HG02870 (cell line): ENCODE measurements around the gene SPARC.
A peak's percentile ranks its signal among the peaks of the same experiment; 100 is the strongest.
"Not testable (repeated sequence)": the region's sequence is repeated elsewhere in the genome, so short reads cannot be mapped to it uniquely, and the experiment has no call there.

Experiments
- ATAC-seq: cut with Tn5 transposase; IDR thresholded peaks from one replicate; pipeline ENCODE4 v1.9.1; 2021; ENCODE audit warnings: mild to moderate bottlenecking, moderate library complexity; ENCODE audit not compliant: unreplicated experiment

The SPARC gene

DNA sequence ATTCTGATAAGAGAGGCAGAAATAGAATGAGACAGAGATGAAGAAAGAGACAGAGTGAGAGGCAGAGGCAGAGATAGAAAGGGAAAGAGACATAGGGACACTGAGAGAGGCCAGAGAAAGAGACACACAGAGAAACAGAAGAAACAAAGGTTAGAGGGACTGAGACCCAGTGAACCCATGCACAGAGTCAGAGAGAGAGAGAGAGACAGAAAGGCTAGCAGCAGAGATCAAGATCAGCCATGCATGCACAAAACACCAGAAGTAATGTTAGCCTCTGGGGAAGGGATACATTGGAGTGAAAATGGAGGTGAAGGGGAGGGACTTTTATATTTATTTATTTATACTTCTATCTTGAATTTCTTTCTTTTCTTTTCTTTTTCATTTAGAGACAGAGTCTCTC is 14.1 kb upstream of the SPARC start:
- peak; percentile 49 for ATAC-seq

DNA sequence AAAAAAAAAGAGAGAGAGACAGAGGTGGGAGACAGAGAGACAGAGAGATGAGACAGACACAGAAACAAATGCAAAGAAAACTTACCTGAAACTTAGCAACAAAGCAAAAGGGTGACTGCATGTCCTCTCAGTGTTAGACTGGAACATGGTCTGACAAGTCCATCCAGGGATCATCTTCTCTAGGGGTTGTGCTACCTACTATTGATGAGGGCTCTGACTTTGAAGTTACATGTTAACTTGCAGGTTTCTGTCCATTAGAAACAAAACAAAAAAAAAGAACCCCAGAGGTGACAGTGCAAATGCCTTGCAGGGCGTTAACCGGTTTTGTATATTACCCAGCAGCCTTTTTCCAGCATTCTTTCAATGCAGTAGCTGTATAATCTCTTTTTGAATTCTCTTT is 13.6 kb upstream of the SPARC start:
- ATAC-seq, result no peak

GRCh38 chr5:151699071-151699901 is 12.6 kb upstream of the SPARC start:
- ATAC-seq, result no peak

DNA sequence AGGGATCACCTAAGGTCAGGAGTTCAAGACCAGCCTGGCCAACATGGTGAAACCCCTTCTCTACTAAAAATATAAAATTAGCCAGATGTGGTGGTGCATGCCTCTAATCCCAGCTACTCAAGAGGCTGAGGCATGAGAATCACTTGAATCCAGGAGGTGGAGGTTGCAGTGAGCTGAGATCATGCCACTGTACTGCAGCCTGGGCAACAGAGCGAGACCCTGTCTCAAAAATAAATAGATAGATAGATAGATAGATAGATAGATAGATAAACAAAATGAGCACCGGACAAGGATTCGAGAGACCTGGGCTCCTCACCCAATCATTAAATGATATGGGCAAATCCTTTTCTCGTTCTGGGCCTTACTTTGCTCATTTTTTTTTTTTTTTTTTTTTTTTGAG is 11.4 kb upstream of the SPARC start:
- not testable (repeated sequence) for ATAC-seq

GRCh38 chr5:151697452-151697851 is 10.7 kb upstream of the SPARC start:
- ATAC-seq, result no peak

GRCh38 chr5:151696470-151697061 is 9.9 kb upstream of the SPARC start:
- ATAC-seq, result no peak

- ATAC-seq, result no peak
Measured at GRCh38 chr5:151695464-151695863, 8.7 kb upstream of the SPARC start.

DNA sequence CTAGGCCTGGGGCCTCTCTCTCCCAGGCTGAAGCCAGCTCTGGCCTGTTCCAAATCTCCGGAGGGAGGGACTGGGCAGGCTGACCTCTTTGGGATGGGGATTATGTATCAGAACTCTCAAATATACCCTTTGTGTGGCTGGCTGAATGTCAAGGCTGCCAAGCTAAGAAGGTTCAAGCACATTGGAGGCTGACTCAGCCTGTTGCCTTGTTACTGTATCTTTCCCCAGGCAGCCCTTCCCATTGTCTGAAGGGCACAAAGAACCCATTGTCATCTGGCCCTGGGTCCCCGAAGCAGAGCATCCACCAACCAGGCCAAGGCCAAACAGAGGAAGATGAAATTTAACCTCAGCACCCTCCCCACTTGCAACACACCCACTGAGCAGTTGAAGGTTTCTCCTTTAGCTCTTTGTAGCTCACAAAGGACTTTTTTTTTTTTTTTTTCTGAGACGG is 7.3 kb upstream of the SPARC start:
- no peak for ATAC-seq

- ATAC-seq, result no peak
Measured at GRCh38 chr5:151692312-151692711, 5.6 kb upstream of the SPARC start.

- ATAC-seq, result no peak
Measured at GRCh38 chr5:151691706-151692105, 5.0 kb upstream of the SPARC start.

GRCh38 chr5:151689591-151689990 is 2.9 kb upstream of the SPARC start:
- ATAC-seq, result not testable (repeated sequence)

- ATAC-seq, result no peak
Measured at GRCh38 chr5:151688436-151688835, 1.7 kb upstream of the SPARC start.

GRCh38 chr5:151685749-151686673 is 704 bp downstream of the SPARC start:
- no peak for ATAC-seq

DNA sequence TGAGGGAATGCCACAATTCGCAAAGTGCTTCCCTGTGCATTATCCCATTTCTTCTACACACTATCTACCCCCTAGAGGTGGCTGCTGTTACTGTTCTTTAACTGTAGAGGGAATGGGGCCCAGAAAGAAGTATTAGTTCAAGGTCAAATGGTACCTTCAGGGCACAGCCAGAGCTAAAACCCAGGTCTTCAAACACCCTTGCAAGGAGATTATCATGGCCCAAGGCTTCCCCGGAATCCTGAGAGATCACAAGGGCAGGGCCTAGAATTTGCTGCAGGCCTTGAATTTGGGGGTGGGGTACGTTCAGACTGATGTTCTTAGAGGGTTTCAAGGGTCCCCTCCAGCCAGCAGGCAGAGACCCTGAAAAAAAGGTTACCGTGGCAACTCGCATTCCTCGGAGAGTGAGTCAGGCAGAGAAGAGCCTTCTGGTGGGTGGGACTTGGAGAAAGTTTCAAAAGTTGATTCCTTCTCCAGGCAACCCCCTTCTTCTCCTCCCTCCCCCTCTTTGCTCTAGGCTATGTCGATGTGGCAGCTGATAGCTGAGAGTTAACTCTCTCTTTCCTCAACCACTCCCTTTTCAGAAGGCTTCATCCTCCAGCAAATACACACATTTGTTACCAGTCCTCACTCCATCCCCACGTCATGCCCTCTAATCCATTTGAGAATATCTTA is 1.9 kb downstream of the SPARC start:
- no peak for ATAC-seq

DNA sequence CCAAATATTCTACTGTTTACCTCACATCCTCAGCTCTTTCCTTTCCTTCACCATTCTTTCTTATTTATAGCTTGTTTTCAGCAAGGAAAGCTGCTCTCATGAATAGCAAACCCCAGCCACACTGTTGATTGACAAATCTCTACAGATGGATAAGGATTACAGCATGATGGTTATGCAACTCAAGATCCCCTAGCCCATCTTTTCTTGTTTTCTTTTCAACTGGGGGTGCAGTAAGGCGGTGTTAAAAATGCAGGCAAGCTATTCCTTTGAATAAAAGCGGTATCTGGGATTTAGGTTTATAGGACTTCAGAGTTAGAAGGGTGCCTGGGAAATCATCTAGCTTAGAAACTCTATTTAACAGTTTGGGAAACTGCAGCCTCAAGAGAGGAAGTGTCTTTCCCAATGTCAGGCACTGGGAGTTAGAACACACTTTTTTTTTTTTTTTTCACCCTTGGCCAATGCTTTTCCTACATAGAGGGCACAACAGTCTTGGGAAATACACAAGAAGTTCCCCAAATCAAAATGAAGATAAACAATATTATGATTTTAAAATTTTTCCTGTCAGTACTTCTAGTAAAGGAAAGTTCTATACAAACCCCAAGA is 2.6 kb downstream of the SPARC start:
- ATAC-seq, result no peak

DNA sequence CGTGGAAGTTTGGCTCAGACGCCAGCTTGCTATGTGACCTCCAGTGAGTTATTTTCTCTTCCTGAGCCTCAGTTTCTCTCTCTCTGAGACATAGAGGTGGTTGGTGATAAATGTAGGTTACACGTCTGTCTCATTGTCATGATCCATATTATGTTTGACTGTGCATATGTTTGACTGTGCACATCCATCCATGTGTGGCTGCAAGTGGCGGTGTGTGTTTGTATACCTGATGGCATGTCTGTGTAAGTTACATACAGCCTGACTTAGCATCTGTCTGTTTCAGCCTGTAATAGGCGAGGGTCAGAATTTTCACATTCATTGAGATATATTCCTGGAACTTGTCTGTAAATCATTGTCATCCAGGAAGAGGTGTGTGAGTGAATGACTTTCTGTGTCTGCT is 3.3 kb downstream of the SPARC start:
- no peak for ATAC-seq

DNA sequence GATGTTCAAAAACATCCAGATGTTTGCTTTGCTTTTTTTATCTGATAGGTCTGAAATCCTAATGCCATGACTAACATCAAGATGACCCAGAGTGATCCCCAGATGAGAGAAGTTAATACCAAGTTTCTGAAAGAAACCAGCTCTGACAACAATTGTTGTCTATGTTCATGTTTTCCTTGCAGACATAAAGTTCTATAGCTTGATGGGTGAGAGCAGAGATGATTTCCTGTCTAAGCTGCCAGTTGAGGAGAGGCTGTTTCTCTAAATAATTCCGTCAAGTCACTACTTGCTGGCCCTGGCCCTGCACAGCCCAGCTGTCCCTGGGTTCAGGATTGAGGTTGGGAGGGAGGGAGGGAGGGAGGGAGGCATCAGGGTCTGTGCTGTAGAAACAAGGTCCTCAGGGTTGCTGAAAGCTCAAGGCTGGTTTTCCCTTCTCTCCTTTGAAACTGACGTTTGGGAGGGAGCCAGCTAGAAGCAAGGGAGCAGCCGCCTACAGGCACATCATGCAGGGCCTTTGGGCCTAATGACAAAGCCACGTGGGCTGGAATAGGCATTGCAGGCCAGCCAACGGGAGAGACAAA is 3.9 kb downstream of the SPARC start:
- no peak for ATAC-seq

DNA sequence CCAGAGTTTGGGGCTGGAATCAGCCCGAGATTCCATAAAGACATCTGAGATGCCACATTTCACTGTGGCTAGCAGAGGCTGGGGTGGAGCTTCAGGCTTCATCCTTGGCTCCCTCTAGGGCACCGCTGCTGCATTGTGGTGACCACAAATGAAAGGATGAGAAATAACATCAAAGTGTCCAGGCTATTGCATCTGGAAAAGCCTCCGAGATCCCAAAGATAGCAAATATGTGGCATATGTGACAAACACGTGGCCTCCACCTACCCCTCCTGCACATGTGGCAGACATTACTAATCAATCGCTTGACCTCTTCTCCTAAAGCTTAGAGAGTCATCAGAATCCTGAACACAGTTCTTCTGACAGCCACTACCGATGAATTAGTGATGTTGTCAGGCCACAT is 4.5 kb downstream of the SPARC start:
- ATAC-seq, result no peak

DNA sequence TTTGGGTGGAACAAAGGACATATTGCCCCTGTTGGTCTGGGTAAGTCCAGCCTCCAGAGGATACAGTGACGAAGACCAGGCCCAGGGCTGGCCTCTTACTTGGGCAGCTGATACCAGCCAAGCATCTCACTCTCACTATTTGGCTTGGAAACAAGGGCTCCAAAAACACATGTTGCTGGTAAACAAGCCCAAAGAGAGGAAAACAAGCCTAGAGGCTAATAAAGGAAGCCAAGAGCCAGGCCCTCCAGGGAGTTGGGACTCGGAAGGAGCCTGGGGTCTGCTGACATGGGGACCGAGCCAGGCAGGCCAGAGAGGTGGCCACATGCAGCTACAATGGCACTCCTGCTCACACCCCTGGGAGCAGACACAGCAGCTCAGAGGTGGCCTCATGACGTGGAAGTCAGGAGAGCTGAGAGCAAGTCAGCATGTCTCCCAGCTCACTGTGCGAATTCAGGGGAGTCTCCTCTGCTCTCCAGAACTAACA is 5.7 kb downstream of the SPARC start:
- no peak for ATAC-seq

DNA sequence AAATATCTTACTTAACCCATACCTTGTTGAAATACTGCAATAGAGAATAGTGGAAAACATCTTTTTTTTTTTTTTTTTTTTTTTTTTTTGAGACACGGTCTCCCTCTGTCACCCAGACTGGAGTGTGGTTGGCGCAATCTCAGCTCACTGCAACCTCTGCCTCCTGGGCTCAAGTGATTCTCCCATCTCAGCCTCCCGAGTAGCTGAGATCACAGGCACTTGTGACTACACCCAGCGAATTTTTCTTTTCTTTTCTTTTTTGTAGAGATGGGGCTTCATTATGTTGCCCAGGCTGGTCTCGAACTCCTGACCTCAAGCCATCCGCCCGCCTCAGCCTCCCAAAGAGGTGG is 6.6 kb downstream of the SPARC start:
- ATAC-seq, result not testable (repeated sequence)
